HG03139 (cell line): ENCODE results near the gene LAMA3.

Source experiments
- ATAC-seq: cut with Tn5 transposase; IDR thresholded peaks from one replicate; pipeline ENCODE4 v1.9.1; 2021; ENCODE audit not compliant: unreplicated experiment

LAMA3 gene

GRCh38 chr18:23930002-23930401 lies 240.7 kb downstream of the LAMA3 start:
- no peak for ATAC-seq

GRCh38 chr18:23932385-23933067 lies 243.3 kb downstream of the LAMA3 start:
- ATAC-seq = no peak

GRCh38 chr18:23933407-23933806 lies 244.2 kb downstream of the LAMA3 start:
- ATAC-seq = no peak

GRCh38 chr18:23934252-23934651 lies 245.0 kb downstream of the LAMA3 start:
- ATAC-seq = no peak

GRCh38 chr18:23934863-23935262 lies 245.6 kb downstream of the LAMA3 start:
- ATAC-seq = no peak

GRCh38 chr18:23935804-23936203 lies 246.6 kb downstream of the LAMA3 start:
- no peak for ATAC-seq

GRCh38 chr18:23936381-23936958 lies 247.2 kb downstream of the LAMA3 start:
- no peak for ATAC-seq

GRCh38 chr18:23938043-23938756 lies 248.9 kb downstream of the LAMA3 start:
- ATAC-seq = peak; percentile 56

- ATAC-seq = no peak
Measured at GRCh38 chr18:23938901-23939341, 249.7 kb downstream of the LAMA3 start.

- no peak for ATAC-seq
Measured at GRCh38 chr18:23939366-23939765, 250.1 kb downstream of the LAMA3 start.

- no peak for ATAC-seq
Measured at GRCh38 chr18:23939896-23940295, 250.6 kb downstream of the LAMA3 start.

- no peak for ATAC-seq
Measured at GRCh38 chr18:23941791-23942190, 252.5 kb downstream of the LAMA3 start.

GRCh38 chr18:23943104-23943503 lies 253.9 kb downstream of the LAMA3 start:
- ATAC-seq = no peak

- no peak for ATAC-seq
Measured at GRCh38 chr18:23943903-23944624, 254.8 kb downstream of the LAMA3 start.

GRCh38 chr18:23945416-23946079 lies 256.3 kb downstream of the LAMA3 start:
- ATAC-seq = no peak

GRCh38 chr18:23949863-23950262 lies 260.6 kb downstream of the LAMA3 start:
- no peak for ATAC-seq

GRCh38 chr18:23950644-23951043 lies 261.4 kb downstream of the LAMA3 start:
- ATAC-seq = no peak

- ATAC-seq = no peak
Measured at GRCh38 chr18:23951206-23951605, 262.0 kb downstream of the LAMA3 start.

GRCh38 chr18:23953984-23954383 lies 264.7 kb downstream of the LAMA3 start:
- no peak for ATAC-seq

- ATAC-seq = no peak
Measured at GRCh38 chr18:23956483-23956882, 267.2 kb downstream of the LAMA3 start.

GRCh38 chr18:23958036-23958435 lies 268.8 kb downstream of the LAMA3 start:
- no peak for ATAC-seq
